Measurements from ENCODE around the gene COL15A1.

Gene COL15A1

DNA sequence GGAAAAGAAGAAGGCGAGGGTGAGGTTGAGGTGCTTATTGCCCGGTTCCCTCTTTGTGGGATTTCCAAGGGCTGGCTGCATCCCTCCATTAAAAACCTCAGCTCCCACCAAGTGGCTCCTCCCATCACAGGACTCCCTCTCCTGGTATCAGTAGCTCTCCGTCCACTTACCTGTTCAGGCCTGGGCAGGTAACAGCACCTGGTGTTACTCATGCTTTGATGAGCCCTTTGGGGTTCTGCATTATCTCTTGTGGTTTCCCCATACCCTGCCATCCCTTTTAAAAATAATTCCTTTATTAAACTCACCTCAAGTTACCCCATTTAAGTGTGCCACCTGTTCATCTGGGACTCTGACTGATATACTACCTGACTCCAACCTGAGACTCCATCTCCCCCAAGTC, 143.8 kb downstream of the COL15A1 start:
- ChIA-PET CTCF (no interaction called here), POLR2A (no interaction called here)
- TF ChIP-seq FOXM1 (IDR thresholded peaks at IDR 0.05; ENCODE audit: borderline replicate concordance) (no peak), ARNT (IDR thresholded peaks at IDR 0.05) (no peak), LEF1 (IDR thresholded peaks at IDR 0.05; ENCODE audit: borderline replicate concordance) (no peak), ZNF384 (IDR thresholded peaks at IDR 0.05) (no peak), L3MBTL2 (conservative IDR thresholded peaks at IDR 0.05) (no peak), FOXA1 (IDR thresholded peaks at IDR 0.05) (no peak)
- TF ChIP-seq, protein P1, sequence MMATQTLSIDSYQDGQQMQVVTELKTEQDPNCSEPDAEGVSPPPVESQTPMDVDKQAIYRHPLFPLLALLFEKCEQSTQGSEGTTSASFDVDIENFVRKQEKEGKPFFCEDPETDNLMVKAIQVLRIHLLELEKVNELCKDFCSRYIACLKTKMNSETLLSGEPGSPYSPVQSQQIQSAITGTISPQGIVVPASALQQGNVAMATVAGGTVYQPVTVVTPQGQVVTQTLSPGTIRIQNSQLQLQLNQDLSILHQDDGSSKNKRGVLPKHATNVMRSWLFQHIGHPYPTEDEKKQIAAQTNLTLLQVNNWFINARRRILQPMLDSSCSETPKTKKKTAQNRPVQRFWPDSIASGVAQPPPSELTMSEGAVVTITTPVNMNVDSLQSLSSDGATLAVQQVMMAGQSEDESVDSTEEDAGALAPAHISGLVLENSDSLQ (IDR thresholded peaks at IDR 0.05): no peak
- no peak for DNase-seq (ENCODE audit: extremely low spot score)

DNA sequence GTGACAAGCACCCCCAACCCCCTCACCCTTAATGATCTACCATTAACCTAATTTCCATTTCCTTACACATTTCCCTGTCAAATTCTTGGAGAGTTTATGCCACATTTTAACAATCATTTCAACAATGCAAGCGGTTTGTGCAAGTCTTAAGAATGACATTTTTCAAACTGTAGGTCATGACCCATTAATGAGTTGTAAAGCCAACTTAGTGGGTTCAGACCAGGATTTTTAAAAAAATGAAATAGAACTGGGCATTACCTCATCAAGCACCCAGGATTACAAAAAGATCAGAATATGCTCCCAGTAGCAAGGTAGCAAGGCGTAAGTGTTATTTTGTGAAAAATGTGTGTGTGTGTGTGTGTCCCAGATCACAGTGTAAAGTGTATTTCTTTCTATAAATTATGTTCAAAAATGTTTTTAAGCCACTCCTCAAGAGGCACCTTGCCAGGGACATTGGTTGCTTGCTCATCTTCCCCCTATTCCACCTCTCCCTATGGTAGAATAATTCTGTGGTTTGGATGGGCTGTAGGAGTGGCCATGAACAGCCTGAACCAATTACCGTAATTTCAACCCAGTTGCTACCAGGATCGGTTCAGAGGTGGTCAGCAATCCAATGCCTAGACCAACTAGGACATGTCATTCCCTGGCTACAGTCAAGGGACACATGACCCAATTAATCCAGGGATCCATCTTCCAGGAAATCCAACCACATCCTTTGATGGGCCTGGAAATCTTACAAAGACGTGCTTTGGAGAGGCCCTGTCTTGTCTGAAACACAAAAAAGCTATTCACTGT, 146.8 kb downstream of the COL15A1 start:
- no peak for DNase-seq (ENCODE audit: extremely low spot score)
- POLR2A ChIA-PET: no interaction called here
- CTCF ChIA-PET: no interaction called here
- TF ChIP-seq SUZ12 (IDR thresholded peaks at IDR 0.05) (no peak), NFRKB (IDR thresholded peaks at IDR 0.05) (no peak), BHLHE40 (IDR thresholded peaks at IDR 0.05; ENCODE audit: borderline replicate concordance) (no peak), FOXK2 (IDR thresholded peaks at IDR 0.05) (no peak), L3MBTL2 (conservative IDR thresholded peaks at IDR 0.05) (no peak), ZNF384 (IDR thresholded peaks at IDR 0.05) (no peak), FOXM1 (IDR thresholded peaks at IDR 0.05; ENCODE audit: borderline replicate concordance) (no peak), ELF4 (IDR thresholded peaks at IDR 0.05) (no peak), LEF1 (IDR thresholded peaks at IDR 0.05; ENCODE audit: borderline replicate concordance) (no peak), HDGF (IDR thresholded peaks at IDR 0.05; ENCODE audit: borderline replicate concordance) (no peak), CTBP1 (IDR thresholded peaks at IDR 0.05; ENCODE audit: borderline replicate concordance) (no peak), TARDBP (IDR thresholded peaks at IDR 0.05) (no peak), SP1 (IDR thresholded peaks at IDR 0.05) (no peak), FOXA1 (IDR thresholded peaks at IDR 0.05) (no peak), ARNT (IDR thresholded peaks at IDR 0.05) (no peak)
- TF ChIP-seq, protein P1 (IDR thresholded peaks at IDR 0.05): no peak

DNA sequence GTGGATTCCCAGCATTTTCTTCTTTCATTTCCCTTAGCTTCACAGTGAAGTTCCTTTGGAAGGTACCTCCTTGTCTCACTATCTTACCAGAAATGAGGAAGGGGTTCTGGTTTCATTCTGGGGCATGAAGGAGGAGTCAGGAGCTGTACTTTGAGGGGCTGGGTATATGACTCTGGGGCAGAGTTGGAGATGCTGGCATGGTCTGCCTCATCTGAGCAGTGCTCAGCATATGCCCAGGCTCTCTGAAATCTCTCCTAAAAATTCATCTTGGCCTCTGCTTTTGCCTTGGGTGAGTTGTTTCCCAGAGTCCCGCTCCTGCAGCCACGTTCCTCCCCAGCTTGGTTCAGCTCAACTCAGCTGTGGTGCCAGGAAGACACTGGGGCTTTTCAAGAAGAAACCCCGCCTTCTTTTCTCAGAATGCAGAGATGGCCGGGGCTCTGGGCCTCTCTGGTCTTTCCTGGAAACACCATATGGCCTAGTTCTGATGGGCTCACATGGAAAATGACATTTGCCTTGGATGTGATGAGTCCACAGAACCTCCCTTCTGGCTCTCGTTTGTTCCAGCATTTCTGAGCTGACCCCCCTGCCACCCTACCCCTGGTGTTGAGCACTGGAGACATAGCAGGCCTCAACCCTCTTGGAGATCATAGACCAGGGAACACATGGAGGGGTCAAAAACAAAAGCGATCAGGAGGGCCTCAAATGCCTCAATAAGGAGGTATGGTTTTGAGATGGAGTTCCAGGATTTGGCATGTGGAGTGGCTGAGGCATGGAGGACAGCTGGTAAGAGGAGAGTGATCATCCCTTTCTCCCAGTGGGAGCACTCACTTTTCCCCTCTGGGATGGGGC, 149.2 kb downstream of the COL15A1 start:
- DNase-seq (ENCODE audit: extremely low spot score): no peak
- ChIA-PET POLR2A (interaction anchor here (1.4 kb wide), 1 partner anchor 13 kb away, joined by 3 read pairs; the partner anchor contains the start of gene TGFBR1), CTCF (interaction anchor here (1.1 kb wide), 1 partner anchor 15 kb away, joined by 3 read pairs; no protein-coding TSS in a partner anchor)
- no peak for TF ChIP-seq BHLHE40 (IDR thresholded peaks at IDR 0.05; ENCODE audit: borderline replicate concordance)
- no peak for TF ChIP-seq ZNF384 (IDR thresholded peaks at IDR 0.05)
- no peak for TF ChIP-seq SP1 (IDR thresholded peaks at IDR 0.05)
- no peak for TF ChIP-seq FOXK2 (IDR thresholded peaks at IDR 0.05)

DNA sequence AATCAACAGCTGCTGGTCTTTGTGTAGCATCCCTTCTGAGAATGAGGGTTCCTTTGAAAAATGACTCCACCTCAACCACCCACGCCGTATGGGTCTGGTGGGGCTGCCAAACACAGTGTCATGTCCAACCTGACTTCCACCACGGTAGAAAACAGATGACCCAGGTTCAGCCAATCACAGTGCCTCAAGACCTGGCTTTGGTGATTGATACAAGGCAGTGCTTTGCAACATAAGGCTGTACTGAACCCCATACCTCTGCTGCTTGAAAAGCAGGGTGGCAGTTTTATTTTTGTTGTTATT, 149.7 kb downstream of the COL15A1 start:
- ChIA-PET POLR2A (no interaction called here), CTCF (interaction anchor here (1.1 kb wide), 1 partner anchor 15 kb away, joined by 3 read pairs; no protein-coding TSS in a partner anchor)
- no peak for DNase-seq (ENCODE audit: extremely low spot score)
- no peak for TF ChIP-seq ELF4 (IDR thresholded peaks at IDR 0.05)
- no peak for TF ChIP-seq HDGF (IDR thresholded peaks at IDR 0.05; ENCODE audit: borderline replicate concordance)
- TF ChIP-seq SP1 (IDR thresholded peaks at IDR 0.05): no peak
- TF ChIP-seq, protein P1 (IDR thresholded peaks at IDR 0.05): no peak
- no peak for TF ChIP-seq ZNF384 (IDR thresholded peaks at IDR 0.05)
- TF ChIP-seq FOXM1 (IDR thresholded peaks at IDR 0.05; ENCODE audit: borderline replicate concordance): no peak
- TF ChIP-seq SUZ12 (IDR thresholded peaks at IDR 0.05): no peak
- TF ChIP-seq ARNT (IDR thresholded peaks at IDR 0.05): no peak
- no peak for TF ChIP-seq CTBP1 (IDR thresholded peaks at IDR 0.05; ENCODE audit: borderline replicate concordance)
- no peak for TF ChIP-seq L3MBTL2 (conservative IDR thresholded peaks at IDR 0.05)
- no peak for TF ChIP-seq LEF1 (IDR thresholded peaks at IDR 0.05; ENCODE audit: borderline replicate concordance)

DNA sequence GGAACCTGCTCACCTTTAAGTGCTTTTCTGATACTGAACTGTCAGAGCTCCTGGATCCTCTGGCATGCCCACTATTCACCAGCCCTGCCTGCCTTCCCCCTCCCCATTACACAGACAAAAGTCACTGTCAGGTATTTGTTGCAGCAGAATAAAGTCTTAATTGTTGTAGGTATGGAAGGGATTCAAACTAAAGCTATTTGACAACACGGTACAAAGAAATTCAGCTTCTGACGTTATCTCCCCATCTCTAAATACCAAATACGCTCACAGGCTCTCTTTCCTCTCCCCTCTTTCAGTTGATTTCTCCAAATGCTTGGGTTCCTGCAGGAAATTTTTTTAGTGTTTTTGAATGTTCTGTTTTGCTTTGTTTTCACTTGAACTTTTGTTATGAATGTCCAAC, 151.9 kb downstream of the COL15A1 start:
- no peak for DNase-seq (ENCODE audit: extremely low spot score)
- CTCF ChIA-PET: no interaction called here
- TF ChIP-seq TARDBP (IDR thresholded peaks at IDR 0.05): no peak
- no peak for TF ChIP-seq BHLHE40 (IDR thresholded peaks at IDR 0.05; ENCODE audit: borderline replicate concordance)
- no peak for TF ChIP-seq SP1 (IDR thresholded peaks at IDR 0.05)
- no peak for TF ChIP-seq L3MBTL2 (conservative IDR thresholded peaks at IDR 0.05)
- TF ChIP-seq FOXK2 (IDR thresholded peaks at IDR 0.05): no peak
- TF ChIP-seq ARNT (IDR thresholded peaks at IDR 0.05): no peak
- TF ChIP-seq HDGF (IDR thresholded peaks at IDR 0.05; ENCODE audit: borderline replicate concordance): no peak
- TF ChIP-seq ZNF384 (IDR thresholded peaks at IDR 0.05): no peak
- no peak for TF ChIP-seq CTBP1 (IDR thresholded peaks at IDR 0.05; ENCODE audit: borderline replicate concordance)
- TF ChIP-seq ELF4 (IDR thresholded peaks at IDR 0.05): no peak
- TF ChIP-seq SUZ12 (IDR thresholded peaks at IDR 0.05): no peak
- TF ChIP-seq, protein P1 (IDR thresholded peaks at IDR 0.05): no peak
- TF ChIP-seq FOXA1 (IDR thresholded peaks at IDR 0.05): no peak
- no peak for TF ChIP-seq NFRKB (IDR thresholded peaks at IDR 0.05)
- TF ChIP-seq LEF1 (IDR thresholded peaks at IDR 0.05; ENCODE audit: borderline replicate concordance): no peak
- POLR2A ChIA-PET: no interaction called here
